Peyer's patch (tissue), 4 donors: ENCODE data around the gene GFRA4. TPM values are rescaled to one million over a fixed set of nuclear protein-coding genes. Genes with fewer than 3 reads are reported as not detected.

ENCODE experiments used
- DNase-seq, 3 donors: peaks; one replicate each; pipeline ENCODE4 v3.0.0-alpha.2; 2017 to 2019
- H3K27ac ChIP-seq, 4 donors: fragments of 200-600 bp; sonication (generic); one replicate each; pipeline ENCODE4 v1.5.1; 2016 to 2019
- H3K27me3 ChIP-seq, 2 donors: fragments of 200-600 bp; sonication (generic); one replicate each; pipeline ENCODE4 v1.5.1; 2019
- H3K36me3 ChIP-seq, 3 donors: fragments of 200-600 bp; sonication (generic); one replicate each; pipeline ENCODE4 v1.5.1; 2016 to 2019
- H3K4me1 ChIP-seq, 4 donors: fragments of 200-600 bp; sonication (generic); one replicate each; pipeline ENCODE4 v1.5.1; 2016 to 2019
- H3K4me3 ChIP-seq, 4 donors: fragments of 200-600 bp; sonication (generic); 1 replicate in 3 of 4; 2 replicates in 1 of 4; pipeline ENCODE4 v1.5.1; 2016 to 2019; ENCODE audit warnings: mild to moderate bottlenecking in 1 of 4
- H3K9me3 ChIP-seq, 4 donors: fragments of 200-600 bp; sonication (generic); one replicate each; pipeline ENCODE4 v1.5.1; 2016 to 2019; ENCODE audit warnings: mild to moderate bottlenecking in 1 of 4
- POLR2A ChIP-seq, 2 donors: fragments of 450-650 bp; IDR thresholded peaks; one replicate each; pipeline ENCODE4 v1.5.1; 2017; ENCODE audit warnings: antibody characterized with exemption in 2 of 2, mild to moderate bottlenecking in 2 of 2, moderate library complexity in 2 of 2
- total RNA-seq, 4 donors: library from RNA; depleted of rRNA; stranded (reverse); fragments of >200 nt; gene quantifications; one replicate each; pipeline ENCODE4 v1.1.0, GENCODE V29; 2016
- TF ChIP-seq, protein P1 (sequence below), 6 experiments: fragments of 450-650 bp in 4 of 6; fragments of 200-600 bp in 2 of 6; sonication (generic) in 1 of 6; IDR thresholded peaks; one replicate each; pipeline ENCODE4 v1.5.1; 2017 to 2019; ENCODE audit warnings: antibody characterized with exemption in 6 of 6, mild to moderate bottlenecking in 3 of 6, moderate library complexity in 1 of 6

Gene GFRA4
- total RNA-seq, 4 donors from 2014 or later, result not detected

DNA sequence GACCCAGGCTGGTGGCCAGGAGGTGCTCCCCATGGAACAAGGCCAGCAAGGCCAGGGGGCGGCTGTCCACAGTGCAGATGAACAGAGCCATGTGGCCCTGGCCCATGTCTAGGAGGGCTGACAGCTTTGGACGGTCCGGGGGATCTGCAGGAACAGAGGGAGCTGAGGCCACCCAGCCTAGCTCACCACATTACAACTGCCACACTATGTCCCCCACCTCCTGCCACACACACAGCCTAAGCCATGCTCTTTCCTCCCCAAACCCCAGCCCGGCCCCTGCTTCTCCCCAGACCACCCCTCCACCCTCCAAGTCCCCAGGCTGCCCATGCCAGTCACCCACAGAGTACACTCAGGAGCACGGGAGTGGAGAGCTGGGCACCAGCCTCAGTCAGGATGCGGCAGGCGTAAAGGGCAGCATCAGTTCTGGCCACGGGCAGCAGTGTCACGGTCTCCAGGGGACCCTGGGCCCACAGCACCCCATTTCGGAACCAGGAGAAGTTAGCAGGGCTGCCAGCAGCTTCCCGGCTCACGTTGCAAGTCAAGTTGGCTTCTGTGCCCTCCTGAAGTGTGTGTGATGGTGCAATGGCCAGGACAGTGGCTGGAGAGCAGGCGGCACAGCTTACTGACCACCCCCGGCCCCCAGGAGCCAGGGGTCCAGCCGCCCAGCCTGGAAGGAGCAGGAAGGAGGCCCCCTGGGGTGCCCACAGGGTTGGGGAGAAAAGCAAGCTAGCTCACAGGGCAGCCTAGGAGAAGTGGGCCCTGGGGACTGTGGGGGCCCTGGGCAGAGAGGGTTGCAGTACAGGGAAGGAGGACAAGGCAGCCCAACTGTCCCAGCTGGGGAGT, 33.8 kb upstream of the GFRA4 start:
- no peak overlapping the region for H3K4me3 ChIP-seq
- no peaks in the 10 kb centered on the region for H3K36me3 ChIP-seq
- peaks cover 0 to 5% (median 0%) of the 10 kb centered on the region in 4 donors for H3K9me3 ChIP-seq
- H3K27ac ChIP-seq, result no peak overlapping the region
- TF ChIP-seq, protein P1, sequence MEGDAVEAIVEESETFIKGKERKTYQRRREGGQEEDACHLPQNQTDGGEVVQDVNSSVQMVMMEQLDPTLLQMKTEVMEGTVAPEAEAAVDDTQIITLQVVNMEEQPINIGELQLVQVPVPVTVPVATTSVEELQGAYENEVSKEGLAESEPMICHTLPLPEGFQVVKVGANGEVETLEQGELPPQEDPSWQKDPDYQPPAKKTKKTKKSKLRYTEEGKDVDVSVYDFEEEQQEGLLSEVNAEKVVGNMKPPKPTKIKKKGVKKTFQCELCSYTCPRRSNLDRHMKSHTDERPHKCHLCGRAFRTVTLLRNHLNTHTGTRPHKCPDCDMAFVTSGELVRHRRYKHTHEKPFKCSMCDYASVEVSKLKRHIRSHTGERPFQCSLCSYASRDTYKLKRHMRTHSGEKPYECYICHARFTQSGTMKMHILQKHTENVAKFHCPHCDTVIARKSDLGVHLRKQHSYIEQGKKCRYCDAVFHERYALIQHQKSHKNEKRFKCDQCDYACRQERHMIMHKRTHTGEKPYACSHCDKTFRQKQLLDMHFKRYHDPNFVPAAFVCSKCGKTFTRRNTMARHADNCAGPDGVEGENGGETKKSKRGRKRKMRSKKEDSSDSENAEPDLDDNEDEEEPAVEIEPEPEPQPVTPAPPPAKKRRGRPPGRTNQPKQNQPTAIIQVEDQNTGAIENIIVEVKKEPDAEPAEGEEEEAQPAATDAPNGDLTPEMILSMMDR (IDR thresholded peaks at IDR 0.05), result no peak
- TF ChIP-seq POLR2A (IDR thresholded peaks at IDR 0.05), result no peak
- no peaks in the 10 kb centered on the region for H3K4me1 ChIP-seq
- peak in 1 of 3 donors; percentile 42 for DNase-seq
- no peaks in the 10 kb centered on the region for H3K27me3 ChIP-seq

DNA sequence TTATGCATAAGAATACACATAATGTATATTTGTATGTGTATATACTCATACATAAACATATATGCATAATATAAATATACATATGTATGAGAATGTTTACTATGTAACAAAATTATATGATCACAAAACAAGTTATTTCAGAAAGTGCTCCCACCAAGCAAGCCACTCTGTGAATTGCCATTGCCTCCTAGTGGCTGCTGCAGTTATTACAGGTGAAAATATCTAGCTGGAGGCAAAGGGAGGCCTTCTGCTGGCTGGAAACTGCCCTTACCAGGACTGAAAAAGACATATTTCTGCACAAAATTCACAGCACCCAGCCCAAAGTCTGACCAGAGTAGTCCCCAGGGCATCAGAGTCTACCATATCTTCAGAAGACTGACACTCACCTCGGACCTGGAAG, 33.0 kb upstream of the GFRA4 start:
- no peak for DNase-seq
- TF ChIP-seq, protein P1 (IDR thresholded peaks at IDR 0.05), result peak in 3 of 6 experiments; percentile 14 to 41 (median 23)
- no peak for TF ChIP-seq POLR2A (IDR thresholded peaks at IDR 0.05)
- no peaks in the 10 kb centered on the region for H3K4me1 ChIP-seq
- H3K27me3 ChIP-seq, result no peaks in the 10 kb centered on the region
- peaks cover 0 to 5% (median 0%) of the 10 kb centered on the region in 4 donors for H3K9me3 ChIP-seq
- H3K27ac ChIP-seq, result no peak overlapping the region
- no peaks in the 10 kb centered on the region for H3K36me3 ChIP-seq
- no peak overlapping the region for H3K4me3 ChIP-seq

DNA sequence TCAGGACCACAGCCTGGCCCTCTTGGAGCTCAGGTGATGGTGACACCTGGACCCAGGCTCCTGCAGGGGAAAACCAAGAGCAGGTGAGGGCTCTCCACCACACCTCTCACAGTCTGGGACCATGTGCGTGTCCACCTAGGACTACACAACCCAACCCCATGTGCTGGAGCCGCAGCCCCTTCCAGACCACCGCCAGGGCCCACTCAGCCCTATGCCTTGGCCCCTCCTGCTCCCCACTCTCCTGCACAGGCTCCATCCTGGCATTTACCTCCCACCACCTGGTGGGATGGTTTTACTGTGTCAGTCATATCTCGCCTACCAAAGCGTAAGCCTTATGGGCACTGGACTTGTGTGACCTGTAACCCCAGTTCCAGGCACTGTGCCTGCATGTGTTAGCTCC, 31.7 kb upstream of the GFRA4 start:
- peaks cover 0 to 5% (median 0%) of the 10 kb centered on the region in 4 donors for H3K9me3 ChIP-seq

DNA sequence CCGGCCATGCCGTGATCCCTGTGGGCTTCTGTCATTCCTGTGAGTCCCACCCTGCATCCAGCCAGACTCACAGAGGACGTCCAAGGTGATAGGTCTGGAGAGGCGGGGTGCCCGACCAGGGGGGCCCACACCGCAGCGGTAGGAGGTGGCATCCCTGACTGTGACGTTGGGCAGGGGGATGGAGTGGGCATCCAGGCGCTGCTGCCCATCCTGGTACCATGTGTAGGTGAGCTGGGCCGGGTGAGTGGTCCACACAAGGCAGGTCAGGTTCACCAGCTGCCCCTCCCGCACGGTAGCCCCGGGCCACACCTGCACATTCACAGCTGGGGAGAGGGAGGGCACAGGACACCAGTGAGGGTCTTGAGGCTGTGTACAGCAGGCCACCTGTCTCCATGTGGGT, 30.2 kb upstream of the GFRA4 start:
- H3K36me3 ChIP-seq, result no peaks in the 10 kb centered on the region
- DNase-seq, result no peak
- TF ChIP-seq POLR2A (IDR thresholded peaks at IDR 0.05), result no peak
- TF ChIP-seq, protein P1 (IDR thresholded peaks at IDR 0.05), result no peak
- no peaks in the 10 kb centered on the region for H3K4me1 ChIP-seq
- H3K4me3 ChIP-seq, result no peak overlapping the region
- H3K27ac ChIP-seq, result no peak overlapping the region
- peaks cover 0 to 5% (median 0%) of the 10 kb centered on the region in 4 donors for H3K9me3 ChIP-seq
- no peaks in the 10 kb centered on the region for H3K27me3 ChIP-seq

More for the DNA sequence above, 31.7 kb upstream of the GFRA4 start:
- H3K27me3 ChIP-seq, result no peaks in the 10 kb centered on the region
- no peaks in the 10 kb centered on the region for H3K36me3 ChIP-seq
- no peak for DNase-seq
- no peak overlapping the region for H3K27ac ChIP-seq
- TF ChIP-seq, protein P1 (IDR thresholded peaks at IDR 0.05), result no peak
- TF ChIP-seq POLR2A (IDR thresholded peaks at IDR 0.05), result no peak
- no peak overlapping the region for H3K4me3 ChIP-seq
- no peaks in the 10 kb centered on the region for H3K4me1 ChIP-seq

DNA sequence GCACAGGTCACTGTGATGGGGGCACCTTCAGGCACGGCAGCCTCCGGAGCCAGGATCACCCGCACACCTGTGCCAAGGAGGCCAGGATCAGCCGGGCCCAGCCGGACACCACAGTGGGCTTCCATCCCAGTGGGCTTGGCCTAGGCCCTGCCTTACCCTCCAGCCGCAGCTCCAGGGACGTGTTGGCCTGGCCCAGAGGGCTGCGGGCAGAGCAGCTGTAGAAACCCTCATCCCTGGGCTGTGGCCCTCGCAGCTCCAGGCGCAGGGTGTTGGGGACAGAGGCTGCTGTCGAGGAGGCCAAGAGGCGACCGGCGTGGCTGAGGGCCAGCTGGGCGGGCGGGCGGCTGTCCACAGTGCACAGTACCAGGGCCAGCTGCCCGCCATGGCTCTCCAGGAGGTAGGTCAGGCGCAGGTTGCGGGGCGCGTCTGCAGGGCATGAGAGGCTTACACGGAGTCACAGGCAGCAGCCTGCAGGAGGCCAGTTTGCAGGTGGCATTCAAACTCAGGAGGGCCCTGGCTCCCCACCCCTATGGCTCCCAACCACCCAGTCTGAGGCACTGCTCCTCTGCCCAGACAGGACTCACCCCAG, 29.6 kb upstream of the GFRA4 start:
- TF ChIP-seq, protein P1 (IDR thresholded peaks at IDR 0.05), result no peak
- TF ChIP-seq POLR2A (IDR thresholded peaks at IDR 0.05), result no peak
- no peaks in the 10 kb centered on the region for H3K4me1 ChIP-seq
- H3K27me3 ChIP-seq, result no peaks in the 10 kb centered on the region
- no peak overlapping the region for H3K4me3 ChIP-seq
- H3K9me3 ChIP-seq, result peaks cover 0 to 5% (median 0%) of the 10 kb centered on the region in 4 donors
- no peak for DNase-seq
- H3K36me3 ChIP-seq, result no peaks in the 10 kb centered on the region
- H3K27ac ChIP-seq, result no peak overlapping the region
